G401.6 (cell line): ENCODE results near the gene GRAMD2B.
"Not testable (repeated sequence)": the region's sequence is repeated elsewhere in the genome, so short reads cannot be mapped to it uniquely, and the experiment has no call there.

Experiments used
- FAIRE-seq: peaks from 2 replicates; lab custom pipeline; 2012; peaks lifted over from hg19 to GRCh38; lab: Jason Lieb, UNC

GRAMD2B gene

DNA sequence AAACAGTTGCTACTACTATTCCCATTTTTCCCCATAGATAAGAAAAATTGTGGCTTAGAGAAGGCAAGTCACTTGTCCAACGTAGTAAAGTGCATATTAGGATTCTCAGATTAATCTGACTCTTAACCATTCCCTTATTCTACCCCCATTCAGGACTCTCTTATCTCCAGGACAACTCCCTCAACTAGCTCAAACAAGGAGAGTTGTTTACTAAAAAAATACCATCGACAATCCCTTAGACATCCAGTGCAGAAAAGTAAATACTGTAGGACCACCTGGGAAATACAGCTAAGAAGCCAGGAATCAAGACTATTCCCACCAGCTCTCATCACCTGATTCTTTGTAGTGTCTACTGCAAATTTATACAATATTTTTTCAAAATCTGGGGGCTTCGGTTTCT, 9.4 kb upstream of the GRAMD2B start:
- no peak for FAIRE-seq

GRCh38 chr5:126414874-126415502, 8.2 kb upstream of the GRAMD2B start:
- FAIRE-seq: no peak

DNA sequence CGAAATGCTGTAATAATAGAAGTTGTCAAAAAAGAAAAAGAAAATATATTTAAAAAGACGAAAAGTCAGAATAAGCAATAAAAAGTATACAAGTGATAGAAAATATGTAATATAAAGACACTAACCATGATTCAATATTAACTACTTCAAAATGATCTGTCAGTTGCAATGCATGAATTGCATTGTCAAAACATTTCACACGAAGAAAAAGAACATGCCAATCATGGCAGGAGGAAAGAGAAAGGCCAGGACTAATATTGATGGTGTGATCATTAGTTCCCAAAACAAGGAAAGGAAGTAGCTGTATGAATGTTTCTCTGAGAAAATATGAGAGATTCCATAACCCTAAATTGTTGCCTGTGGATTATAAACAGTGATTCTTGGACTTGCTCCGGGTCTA, 7.4 kb upstream of the GRAMD2B start:
- FAIRE-seq: no peak

DNA sequence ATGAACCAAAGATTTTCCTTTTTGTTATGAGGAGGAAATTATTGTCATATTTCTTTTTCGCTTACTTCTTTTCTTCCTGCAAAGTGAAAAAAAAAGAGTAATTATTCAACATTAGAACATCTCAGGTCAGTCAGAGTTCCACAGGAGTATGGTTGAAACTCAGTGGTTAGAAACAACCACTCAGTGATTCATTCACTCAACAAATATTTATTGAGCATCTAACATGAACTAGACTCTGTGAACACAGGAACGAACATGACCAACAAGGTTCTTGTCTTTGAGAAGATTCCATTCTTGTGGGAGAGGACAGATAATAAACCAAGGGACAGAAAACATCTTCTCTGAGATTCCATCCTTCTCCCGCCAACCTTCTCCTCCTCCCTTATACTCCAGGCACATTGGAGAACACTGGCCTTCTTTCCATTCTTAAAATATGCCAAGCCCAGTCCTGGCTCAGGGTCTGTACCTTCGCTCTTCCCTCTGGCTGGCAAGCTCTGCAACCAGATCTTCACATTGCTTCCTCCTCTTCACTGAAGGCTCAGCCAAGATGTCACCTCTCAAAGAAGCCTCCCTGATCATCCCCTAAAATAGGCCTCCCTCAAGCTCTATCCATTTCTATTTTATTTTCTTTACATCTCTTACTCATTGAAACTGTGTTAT, 6.8 kb upstream of the GRAMD2B start:
- FAIRE-seq: no peak

DNA sequence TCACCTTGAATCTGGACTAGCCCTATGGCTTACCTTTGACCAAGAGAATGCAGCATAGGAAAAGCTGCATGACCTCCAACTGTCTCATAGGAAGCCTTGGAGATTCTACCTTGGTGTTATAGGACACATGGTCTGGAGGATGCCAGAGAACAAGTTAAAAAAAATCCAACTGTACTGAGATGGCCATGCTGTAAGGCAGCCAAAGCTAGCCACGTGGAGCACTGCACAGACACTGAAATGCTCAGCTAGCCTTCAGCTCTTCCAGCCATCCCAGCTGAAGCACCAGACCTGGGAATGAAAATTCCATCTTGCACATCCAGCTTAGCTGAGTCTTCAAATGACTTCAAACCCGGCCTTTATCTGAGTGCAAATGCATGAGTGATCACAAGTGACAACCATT, 6.0 kb upstream of the GRAMD2B start:
- FAIRE-seq: no peak

DNA sequence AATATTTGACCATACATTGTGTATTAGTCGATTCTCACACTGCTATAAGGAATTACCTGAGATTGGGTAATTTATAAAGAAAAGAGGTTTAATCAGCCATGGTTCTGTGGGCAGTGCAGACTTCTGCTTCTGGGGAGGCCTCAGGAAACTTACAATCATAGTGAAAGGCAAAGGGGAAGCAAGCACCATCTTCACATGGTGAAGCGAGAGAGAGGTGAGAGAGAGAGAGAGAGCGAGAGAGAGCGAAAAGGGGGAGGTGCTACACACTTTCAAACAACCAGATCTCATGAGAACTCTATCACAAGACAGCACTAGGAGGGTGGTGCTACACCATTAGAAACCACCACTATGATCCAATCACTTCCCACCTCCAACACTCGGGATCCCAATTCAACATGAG, 4.1 kb upstream of the GRAMD2B start:
- FAIRE-seq: no peak

- FAIRE-seq: no peak
Measured at GRCh38 chr5:126428421-126428820, 5.2 kb downstream of the GRAMD2B start.

GRCh38 chr5:126430631-126431030, 7.4 kb downstream of the GRAMD2B start:
- FAIRE-seq: no peak

DNA sequence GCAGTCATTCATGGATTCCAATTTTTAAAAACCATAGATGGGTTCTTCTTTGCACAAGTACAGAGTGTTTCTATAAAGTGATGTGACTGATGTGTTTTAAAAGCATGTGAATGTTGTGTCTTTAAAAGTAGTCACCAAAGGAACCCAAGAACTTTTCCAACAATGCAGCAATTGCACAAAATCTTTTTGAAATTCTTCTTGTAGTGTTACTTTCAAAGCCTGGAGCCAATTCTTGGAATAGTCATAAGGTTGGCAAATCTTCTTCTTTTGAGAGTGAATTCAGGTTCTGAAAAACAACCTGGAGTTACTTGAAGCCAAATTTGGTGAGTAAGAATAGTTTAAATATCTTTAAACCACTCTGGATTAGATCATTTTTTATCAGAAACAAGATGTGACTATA, 10.5 kb downstream of the GRAMD2B start:
- no peak for FAIRE-seq

GRCh38 chr5:126435261-126435660, 12.1 kb downstream of the GRAMD2B start:
- FAIRE-seq: no peak

DNA sequence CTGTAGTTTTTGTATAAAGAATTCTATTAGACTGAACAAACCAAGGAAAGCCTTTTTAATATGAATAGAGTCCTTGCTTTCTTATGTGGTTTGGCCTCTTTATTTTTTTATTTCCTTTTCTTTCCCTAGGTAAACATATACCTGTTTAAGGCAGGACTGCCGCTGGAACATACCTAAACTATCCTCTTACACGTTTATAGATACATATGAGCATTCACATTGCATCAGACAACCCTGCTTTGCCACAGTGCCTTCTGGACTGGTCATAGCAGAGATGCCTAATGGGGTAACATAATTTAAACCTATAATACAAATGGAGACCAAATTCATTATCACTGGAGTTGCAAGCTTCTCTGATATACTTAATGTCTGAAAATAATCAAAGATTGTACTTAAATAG, 12.5 kb downstream of the GRAMD2B start:
- FAIRE-seq: no peak

DNA sequence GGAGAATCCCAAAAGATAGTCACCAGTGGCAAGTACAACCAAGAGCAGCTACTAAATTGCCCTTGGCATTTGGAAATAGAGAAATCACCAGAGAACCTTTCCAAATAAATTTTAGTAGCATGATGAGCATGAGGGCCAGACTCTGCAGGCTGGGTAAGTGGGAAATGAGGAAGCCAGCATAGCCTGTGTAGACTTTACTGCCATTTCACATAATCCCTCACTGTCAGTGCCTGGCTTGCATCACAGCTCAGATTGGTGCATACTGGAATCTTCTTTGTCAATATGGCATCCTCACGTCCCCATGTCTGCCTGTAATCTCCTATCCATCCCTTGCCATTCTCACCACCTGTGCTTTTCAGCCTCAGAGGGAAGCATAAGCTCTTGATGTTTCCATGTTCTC, 14.5 kb downstream of the GRAMD2B start:
- no peak for FAIRE-seq

DNA sequence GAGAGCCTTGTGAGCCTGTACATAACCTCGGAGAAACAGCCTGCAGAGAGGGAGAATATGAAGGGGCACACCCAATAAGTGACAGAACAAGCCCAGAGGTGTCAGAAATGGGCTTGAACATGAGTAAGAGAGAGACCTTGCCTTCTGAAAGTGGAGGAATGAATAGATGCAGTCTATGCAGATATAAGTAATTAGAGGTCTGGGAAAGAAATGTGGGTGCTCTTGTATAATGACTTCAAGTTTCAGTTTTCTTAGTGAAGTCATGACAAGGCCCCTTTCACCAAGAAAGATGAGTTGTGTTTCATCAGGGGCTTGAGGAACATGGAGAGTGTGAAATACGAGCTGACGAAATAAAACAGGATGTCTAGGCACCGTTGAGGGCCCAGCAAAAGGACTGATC, 15.1 kb downstream of the GRAMD2B start:
- FAIRE-seq: no peak

DNA sequence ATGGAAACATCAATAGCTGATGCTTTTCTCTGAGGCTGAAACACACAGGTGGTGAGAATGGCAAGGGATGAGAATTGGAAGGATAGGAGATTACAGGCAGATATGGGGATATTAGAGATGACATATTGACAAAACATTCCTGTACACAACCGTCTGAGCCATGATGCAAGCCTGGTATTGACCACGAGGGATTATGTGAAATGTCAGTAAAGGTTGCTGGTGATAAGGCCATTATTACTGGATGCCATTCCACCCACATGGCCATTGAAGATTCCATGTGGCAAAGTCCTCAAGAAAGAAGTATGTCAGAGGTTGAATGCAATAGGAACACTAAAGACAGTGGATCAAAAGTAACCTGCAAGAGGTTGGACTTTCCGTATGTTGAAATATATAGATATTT, 15.7 kb downstream of the GRAMD2B start:
- FAIRE-seq: no peak

- FAIRE-seq: not testable (repeated sequence)
Measured at GRCh38 chr5:126439724-126440123, 16.5 kb downstream of the GRAMD2B start.

GRCh38 chr5:126441230-126441629, 18.0 kb downstream of the GRAMD2B start:
- no peak for FAIRE-seq

- FAIRE-seq: no peak
Measured at GRCh38 chr5:126443374-126443851, 20.2 kb downstream of the GRAMD2B start.

DNA sequence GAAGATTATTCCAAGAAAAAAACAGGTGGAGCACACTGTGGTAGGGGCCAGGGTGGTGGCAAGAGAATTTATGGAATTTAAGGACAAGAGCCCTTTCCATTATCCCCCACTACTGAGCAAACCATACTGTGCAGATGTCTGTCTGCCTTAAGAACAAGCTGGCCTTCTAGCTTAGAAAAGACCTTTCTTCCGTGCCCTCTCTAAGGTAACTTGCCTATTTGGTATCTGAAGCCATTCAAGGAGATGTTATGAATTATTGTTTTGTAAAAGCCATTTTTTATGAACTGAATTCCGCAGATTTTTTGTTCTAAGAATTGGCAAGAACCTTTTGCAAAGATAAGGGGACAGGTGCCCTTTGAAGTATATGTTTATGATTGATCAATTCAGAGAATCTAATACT, 20.9 kb downstream of the GRAMD2B start:
- no peak for FAIRE-seq

GRCh38 chr5:126445502-126446174, 22.4 kb downstream of the GRAMD2B start:
- no peak for FAIRE-seq

- no peak for FAIRE-seq
Measured at GRCh38 chr5:126446498-126447224, 23.5 kb downstream of the GRAMD2B start.

- FAIRE-seq: no peak
Measured at GRCh38 chr5:126448720-126449119, 25.5 kb downstream of the GRAMD2B start.

DNA sequence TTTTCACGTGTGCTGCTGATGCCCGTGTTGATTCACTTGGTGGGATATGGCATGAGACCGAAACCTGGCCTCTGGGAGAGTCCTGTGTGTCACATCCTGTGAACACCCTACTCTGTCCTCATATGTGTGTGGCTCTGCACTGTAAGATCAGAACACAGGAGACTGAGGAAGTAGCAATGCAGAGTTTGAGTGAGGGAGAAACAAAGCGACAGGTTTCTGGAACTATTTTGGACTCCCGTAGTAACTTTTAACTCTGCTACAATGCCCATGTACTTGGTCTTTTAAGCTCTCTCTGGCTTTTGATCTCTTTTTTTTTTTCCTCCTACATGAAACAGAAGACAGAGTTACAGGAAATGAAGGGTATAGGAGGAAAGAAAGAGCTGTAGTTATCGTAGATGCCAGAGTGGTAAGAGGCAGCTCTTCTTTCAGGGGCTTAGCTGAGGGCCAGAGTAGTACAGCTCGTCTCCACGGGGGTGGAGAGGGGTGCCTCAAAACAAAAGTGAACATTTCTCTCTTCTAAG, 26.6 kb downstream of the GRAMD2B start:
- FAIRE-seq: no peak

- no peak for FAIRE-seq
Measured at GRCh38 chr5:126450346-126450745, 27.1 kb downstream of the GRAMD2B start.
